Activated T-cell treated with anti-CD3 and anti-CD28 coated beads, Interleukin-2, amount 50 U/mL, for 48 hours (primary cell): ENCODE measurements around the gene FAT3.

Experiments used
- DNase-seq, 2 experiments: peaks; one replicate each; pipeline ENCODE4 v3.0.0-alpha.2; 2020

Gene FAT3

GRCh38 chr11:92224407-92225124 lies at the start of gene FAT3:
Gene FAT3, plus strand, starts transcription at chr11:92224818. Its CDS starts 127,295 bp downstream, at chr11:92352113.
- peak in 1 of 2 experiments; percentile 16 for DNase-seq

- no peak for DNase-seq
Measured at GRCh38 chr11:92179017-92179670, 45.5 kb upstream of the FAT3 start.

GRCh38 chr11:92180226-92180625 lies 44.4 kb upstream of the FAT3 start:
- DNase-seq = no peak

GRCh38 chr11:92180664-92181251 lies 43.9 kb upstream of the FAT3 start:
- no peak for DNase-seq

GRCh38 chr11:92190535-92191206 lies 33.9 kb upstream of the FAT3 start:
- DNase-seq = no peak

GRCh38 chr11:92192141-92192540 lies 32.5 kb upstream of the FAT3 start:
- no peak for DNase-seq

GRCh38 chr11:92198268-92198667 lies 26.4 kb upstream of the FAT3 start:
- no peak for DNase-seq

GRCh38 chr11:92199991-92200390 lies 24.6 kb upstream of the FAT3 start:
- no peak for DNase-seq

- DNase-seq = no peak
Measured at GRCh38 chr11:92204731-92205130, 19.9 kb upstream of the FAT3 start.

GRCh38 chr11:92206441-92206840 lies 18.2 kb upstream of the FAT3 start:
- no peak for DNase-seq

- no peak for DNase-seq
Measured at GRCh38 chr11:92211576-92212167, 12.9 kb upstream of the FAT3 start.

GRCh38 chr11:92212530-92212929 lies 12.1 kb upstream of the FAT3 start:
- DNase-seq = no peak

GRCh38 chr11:92216789-92217188 lies 7.8 kb upstream of the FAT3 start:
- DNase-seq = no peak

- no peak for DNase-seq
Measured at GRCh38 chr11:92219476-92219875, 5.1 kb upstream of the FAT3 start.

- DNase-seq = no peak
Measured at GRCh38 chr11:92222701-92223100, 1.9 kb upstream of the FAT3 start.

GRCh38 chr11:92224054-92224406 lies 588 bp upstream of the FAT3 start:
- DNase-seq = no peak

- no peak for DNase-seq
Measured at GRCh38 chr11:92225125-92225567, 528 bp downstream of the FAT3 start.

GRCh38 chr11:92225568-92226330 lies 1.1 kb downstream of the FAT3 start:
- DNase-seq = peak in 1 of 2 experiments; percentile 16

GRCh38 chr11:92226331-92227229 lies 2.0 kb downstream of the FAT3 start:
- no peak for DNase-seq

GRCh38 chr11:92227230-92227814 lies 2.7 kb downstream of the FAT3 start:
- no peak for DNase-seq
